Measurements from ENCODE around the gene NTRK1. TPM values are rescaled to one million over a fixed set of nuclear protein-coding genes. Genes with fewer than 3 reads are reported as not detected.

NTRK1 gene
- total RNA-seq, 1 experiment from 2014 or later = 0.24 TPM

DNA sequence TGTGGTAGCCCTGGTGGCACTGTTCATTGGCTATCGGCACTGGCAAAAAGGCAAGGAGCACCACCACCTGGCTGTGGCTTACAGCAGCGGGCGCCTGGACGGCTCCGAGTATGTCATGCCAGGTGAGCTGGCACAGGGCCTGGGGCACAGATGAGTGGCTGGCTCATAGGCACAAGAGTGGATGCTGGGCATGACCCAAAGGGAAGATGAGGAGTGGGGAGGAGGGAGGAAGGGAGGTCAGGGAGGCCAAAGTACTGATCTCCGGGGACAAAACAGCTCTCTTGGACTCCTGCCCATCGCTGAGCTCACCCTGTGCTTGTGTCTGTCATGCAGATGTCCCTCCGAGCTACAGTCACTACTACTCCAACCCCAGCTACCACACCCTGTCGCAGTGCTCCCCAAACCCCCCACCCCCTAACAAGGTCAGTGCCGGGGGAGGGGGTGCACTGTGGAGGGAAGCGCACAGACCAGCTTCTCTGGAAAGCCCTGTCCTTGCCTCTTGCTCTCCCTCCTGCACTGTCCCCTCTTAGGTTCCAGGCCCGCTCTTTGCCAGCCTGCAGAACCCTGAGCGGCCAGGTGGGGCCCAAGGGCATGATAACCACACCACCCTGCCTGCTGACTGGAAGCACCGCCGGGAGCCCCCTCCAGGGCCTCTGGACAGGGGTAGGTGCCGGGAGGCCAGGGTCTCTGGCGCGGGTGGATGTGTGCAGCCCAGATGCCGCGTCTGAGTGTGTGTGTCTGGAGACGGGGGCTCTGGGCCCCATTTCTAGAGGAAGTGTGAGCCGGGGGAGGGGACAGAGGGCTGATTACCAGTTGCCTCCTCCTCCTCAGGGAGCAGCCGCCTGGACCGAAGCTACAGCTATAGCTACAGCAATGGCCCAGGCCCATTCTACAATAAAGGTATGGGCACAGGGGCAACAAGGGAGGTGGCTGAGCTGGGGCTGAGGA, 52.5 kb downstream of the NTRK1 start:
- Histone ChIP-seq H3K4me1 (ENCODE audit: insufficient read depth, low read length) (no peaks in the 10 kb centered on the region), H2AK5ac (ENCODE audit: insufficient read length, low read length) (no peak overlapping the region), H2BK120ac (ENCODE audit: low read depth, low read length, poor library complexity, severe bottlenecking) (no peak overlapping the region), H2BK5ac (ENCODE audit: insufficient read length, low read length) (no peak overlapping the region), H2BK12ac (ENCODE audit: insufficient read length, low read depth, low read length) (no peak overlapping the region), H3K9ac (ENCODE audit: extremely low read depth, insufficient read length, low read length) (no peak overlapping the region), H3K9me3 (ENCODE audit: control insufficient read depth, low read depth, low read length) (no peaks in the 10 kb centered on the region), H2BK15ac (ENCODE audit: low read depth, low read length) (no peak overlapping the region), H3K56ac (ENCODE audit: insufficient read length, low read depth, low read length) (no peak overlapping the region), H2BK20ac (ENCODE audit: low read depth, low read length, poor library complexity, severe bottlenecking) (no peak overlapping the region), H4K5ac (ENCODE audit: insufficient read length, low read depth, low read length) (no peak overlapping the region), H3K79me2 (ENCODE audit: insufficient read depth, low read length) (no peaks in the 10 kb centered on the region), H3K14ac (ENCODE audit: insufficient read depth, low read length) (no peak overlapping the region), H4K20me1 (ENCODE audit: control insufficient read depth, insufficient read depth, insufficient read length) (no peaks in the 10 kb centered on the region), H3T11ph (ENCODE audit: low read length) (no peak overlapping the region), H3K23ac (ENCODE audit: insufficient read length, low read depth, low read length) (no peak overlapping the region), H3K27ac (ENCODE audit: insufficient read length, low read depth, low read length) (no peak overlapping the region), H4K91ac (ENCODE audit: insufficient read length, low read depth, low read length) (no peak overlapping the region), H3K27me3 (ENCODE audit: insufficient read depth, low read length) (no peaks in the 10 kb centered on the region; the same call in 1 of the 2 replicates), H3K18ac (ENCODE audit: insufficient read length, low read depth, low read length) (no peak overlapping the region), H3K4ac (ENCODE audit: low read depth, low read length) (no peak overlapping the region), H3K79me1 (ENCODE audit: insufficient read depth, low read depth, low read length, poor library complexity, severe bottlenecking) (no peaks in the 10 kb centered on the region), H2AFZ (ENCODE audit: low read length) (no peak overlapping the region), H3K23me2 (ENCODE audit: insufficient read length, low read depth, low read length, poor library complexity, severe bottlenecking) (no peaks in the 10 kb centered on the region), H3K4me2 (ENCODE audit: insufficient read depth, insufficient read length, low read length) (no peak overlapping the region), H4K8ac (replicated peaks; ENCODE audit: insufficient read length, low read depth, low read length) (no peak overlapping the region)
- H3K27me3 Mint-ChIP-seq (ENCODE audit: low read depth) = peaks cover 53% of the 10 kb centered on the region
- TF ChIP-seq, protein P1, sequence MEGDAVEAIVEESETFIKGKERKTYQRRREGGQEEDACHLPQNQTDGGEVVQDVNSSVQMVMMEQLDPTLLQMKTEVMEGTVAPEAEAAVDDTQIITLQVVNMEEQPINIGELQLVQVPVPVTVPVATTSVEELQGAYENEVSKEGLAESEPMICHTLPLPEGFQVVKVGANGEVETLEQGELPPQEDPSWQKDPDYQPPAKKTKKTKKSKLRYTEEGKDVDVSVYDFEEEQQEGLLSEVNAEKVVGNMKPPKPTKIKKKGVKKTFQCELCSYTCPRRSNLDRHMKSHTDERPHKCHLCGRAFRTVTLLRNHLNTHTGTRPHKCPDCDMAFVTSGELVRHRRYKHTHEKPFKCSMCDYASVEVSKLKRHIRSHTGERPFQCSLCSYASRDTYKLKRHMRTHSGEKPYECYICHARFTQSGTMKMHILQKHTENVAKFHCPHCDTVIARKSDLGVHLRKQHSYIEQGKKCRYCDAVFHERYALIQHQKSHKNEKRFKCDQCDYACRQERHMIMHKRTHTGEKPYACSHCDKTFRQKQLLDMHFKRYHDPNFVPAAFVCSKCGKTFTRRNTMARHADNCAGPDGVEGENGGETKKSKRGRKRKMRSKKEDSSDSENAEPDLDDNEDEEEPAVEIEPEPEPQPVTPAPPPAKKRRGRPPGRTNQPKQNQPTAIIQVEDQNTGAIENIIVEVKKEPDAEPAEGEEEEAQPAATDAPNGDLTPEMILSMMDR (conservative IDR thresholded peaks at IDR 0.05) = peak; percentile 53
- no peak overlapping the region for H3K4me3 Mint-ChIP-seq
- H3K9me3 Mint-ChIP-seq = no peaks in the 10 kb centered on the region; a peak in 1 of 5 replicates
- peak; percentile 69 for DNase-seq
- H3K4me1 Mint-ChIP-seq = peaks cover 8 to 22% of the 10 kb centered on the region in 2 experiments
- no peak overlapping the region for H3K27ac Mint-ChIP-seq
- H3K36me3 Mint-ChIP-seq (ENCODE audit: insufficient read depth in 1 of 3, low read depth in 3 of 3) = no peaks in the 10 kb centered on the region
- WGBS (ENCODE audit: extremely low coverage, insufficient read length, low lambda C conversion rate) = no CpG with 5 or more reads among the region's 24 CpGs

Data from H9 (cell line).